Measurements from ENCODE around the gene TULP4. TPM values are rescaled to one million over a fixed set of nuclear protein-coding genes. Genes with fewer than 3 reads are reported as not detected.

The TULP4 gene
- total RNA-seq, 4 donors from 2014 or later, result 59.8 to 99.2 (median 88.6) TPM

DNA sequence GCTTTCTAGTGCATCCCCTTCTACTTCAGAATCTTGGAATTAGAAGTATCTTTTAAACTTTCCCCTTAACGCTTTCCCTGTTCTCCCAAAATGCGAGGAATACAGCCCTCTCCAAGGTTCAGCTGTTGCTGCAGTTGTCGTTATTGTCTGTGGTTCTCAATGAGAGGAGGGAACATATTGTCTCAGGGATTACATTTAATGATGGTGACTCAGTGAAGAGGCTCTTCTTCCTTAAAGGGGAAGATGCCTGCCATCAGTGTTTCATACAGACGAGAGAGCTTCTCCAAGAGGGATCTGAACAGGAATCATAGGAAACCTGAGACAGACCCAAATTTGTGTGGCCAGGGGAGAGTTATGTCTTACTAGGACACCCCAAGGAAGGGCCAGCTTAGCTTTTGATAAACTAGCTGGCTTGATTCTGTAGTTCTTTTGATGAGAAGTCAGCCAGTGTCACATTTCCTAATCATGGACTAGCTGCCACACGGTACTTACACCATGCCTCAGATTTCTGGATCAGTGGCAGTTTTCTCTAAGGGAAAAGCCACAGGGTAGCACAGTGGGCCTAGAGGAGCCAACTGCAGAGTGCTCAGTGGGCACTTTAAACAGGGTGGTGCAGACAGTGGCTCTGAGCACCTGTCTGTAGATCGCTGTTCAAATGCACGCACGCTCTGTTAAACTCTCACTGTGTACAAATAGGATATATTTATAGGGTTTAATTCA, 187.9 kb downstream of the TULP4 start:
- Histone ChIP-seq H3K27ac (peak overlapping the region; percentile 57 to 82 (median 74)), H3K4me3 (no peak overlapping the region), H3K36me3 (peaks cover 0 to 33% of the 10 kb centered on the region in 2 donors), H3K4me1 (peaks cover 0 to 13% of the 10 kb centered on the region in 2 donors), H3K9me3 (no peaks in the 10 kb centered on the region), H3K27me3 (no peaks in the 10 kb centered on the region)
- intact Hi-C loops (cut with DNase I; ENCODE audit: low total_unique reads) (no loop called here), in situ Hi-C loops (cut with MboI; ENCODE audit: low sequenced_read_pairs in 4 of 4) (loop anchor here in 3 of 4 donors (25.0 kb wide), 1 partner anchor 288 kb away; no protein-coding TSS in a partner anchor)
- DNase-seq (no peak), ATAC-seq (peak; percentile 97)
- TF ChIP-seq POLR2A (IDR thresholded peaks at IDR 0.05) (no peak), CTCF (IDR thresholded peaks at IDR 0.05 in 4 of 5, conservative IDR thresholded peaks at IDR 0.05 in 1 of 5) (no peak)

DNA sequence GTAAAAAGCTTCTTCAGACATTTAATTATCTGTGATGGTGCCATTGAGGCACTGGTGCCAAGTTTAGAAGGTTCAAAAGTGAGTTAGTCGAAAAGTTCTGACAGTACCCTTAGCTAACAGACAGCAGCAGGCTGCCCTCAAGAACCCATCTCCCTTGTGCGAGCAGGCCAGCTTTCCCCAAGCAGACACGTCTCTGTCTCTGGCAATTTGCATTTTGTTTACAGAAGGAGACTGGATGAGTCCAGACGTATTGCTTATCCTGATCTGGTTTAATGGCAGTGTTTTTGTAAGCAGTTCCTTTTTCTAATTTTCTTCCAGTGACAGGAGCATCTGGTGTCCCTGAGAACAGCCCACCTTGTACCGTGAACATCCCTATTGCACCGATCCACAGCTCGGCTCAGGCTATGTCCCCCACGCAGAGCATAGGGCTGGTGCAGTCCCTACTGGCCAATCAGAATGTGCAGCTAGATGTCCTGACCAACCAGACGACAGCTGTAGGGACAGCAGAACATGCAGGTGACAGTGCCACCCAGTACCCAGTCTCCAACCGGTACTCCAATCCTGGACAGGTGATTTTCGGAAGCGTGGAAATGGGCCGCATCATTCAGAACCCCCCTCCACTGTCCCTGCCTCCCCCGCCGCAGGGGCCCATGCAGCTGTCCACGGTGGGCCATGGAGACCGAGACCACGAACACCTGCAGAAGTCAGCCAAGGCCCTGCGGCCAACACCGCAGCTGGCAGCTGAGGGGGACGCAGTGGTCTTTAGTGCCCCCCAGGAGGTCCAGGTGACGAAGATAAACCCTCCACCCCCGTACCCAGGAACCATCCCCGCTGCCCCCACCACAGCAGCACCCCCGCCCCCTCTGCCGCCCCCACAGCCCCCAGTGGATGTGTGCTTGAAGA, 189.3 kb downstream of the TULP4 start:
- no peak overlapping the region for H3K4me3 ChIP-seq
- TF ChIP-seq CTCF (IDR thresholded peaks at IDR 0.05 in 4 of 5, conservative IDR thresholded peaks at IDR 0.05 in 1 of 5) (no peak), POLR2A (IDR thresholded peaks at IDR 0.05) (no peak)
- intact Hi-C loops (cut with DNase I; ENCODE audit: low total_unique reads), result no loop called here
- H3K9me3 ChIP-seq, result no peaks in the 10 kb centered on the region
- peaks cover 0 to 32% of the 10 kb centered on the region in 2 donors for H3K36me3 ChIP-seq
- H3K27me3 ChIP-seq, result no peaks in the 10 kb centered on the region
- DNase-seq, result no peak
- no peak for ATAC-seq
- in situ Hi-C loops (cut with MboI; ENCODE audit: low sequenced_read_pairs in 4 of 4), result loop anchor here in 3 of 4 donors (25.0 kb wide), 1 partner anchor 289 kb away; no protein-coding TSS in a partner anchor
- H3K4me1 ChIP-seq, result peaks cover 0 to 13% of the 10 kb centered on the region in 2 donors
- H3K27ac ChIP-seq, result no peak overlapping the region

GRCh38 chr6:158502263-158502950, 190.1 kb downstream of the TULP4 start:
- in situ Hi-C loops (cut with MboI; ENCODE audit: low sequenced_read_pairs in 4 of 4), result loop anchor here in 3 of 4 donors (25.0 kb wide), 1 partner anchor 290 kb away; no protein-coding TSS in a partner anchor
- no peak for DNase-seq
- Histone ChIP-seq H3K27ac (no peak overlapping the region), H3K36me3 (peaks cover 0 to 37% of the 10 kb centered on the region in 2 donors), H3K4me1 (peaks cover 0 to 13% of the 10 kb centered on the region in 2 donors), H3K9me3 (no peaks in the 10 kb centered on the region), H3K27me3 (no peaks in the 10 kb centered on the region), H3K4me3 (no peak overlapping the region)
- TF ChIP-seq POLR2A (IDR thresholded peaks at IDR 0.05), result no peak
- no peak for TF ChIP-seq CTCF (IDR thresholded peaks at IDR 0.05 in 4 of 5, conservative IDR thresholded peaks at IDR 0.05 in 1 of 5)
- ATAC-seq, result no peak
- intact Hi-C loops (cut with DNase I; ENCODE audit: low total_unique reads), result no loop called here

DNA sequence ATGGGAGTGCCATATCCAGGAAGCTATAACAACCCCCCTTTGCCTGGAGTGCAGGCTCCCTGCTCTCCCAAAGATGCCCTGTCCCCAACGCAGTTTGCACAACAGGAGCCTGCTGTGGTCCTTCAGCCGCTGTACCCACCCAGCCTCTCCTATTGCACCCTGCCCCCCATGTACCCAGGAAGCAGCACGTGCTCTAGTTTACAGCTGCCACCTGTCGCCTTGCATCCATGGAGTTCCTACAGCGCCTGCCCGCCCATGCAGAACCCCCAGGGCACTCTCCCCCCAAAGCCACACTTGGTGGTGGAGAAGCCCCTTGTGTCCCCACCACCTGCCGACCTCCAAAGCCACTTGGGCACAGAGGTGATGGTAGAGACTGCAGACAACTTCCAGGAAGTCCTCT, 191.0 kb downstream of the TULP4 start:
- in situ Hi-C loops (cut with MboI; ENCODE audit: low sequenced_read_pairs in 4 of 4), result loop anchor here in 3 of 4 donors (25.0 kb wide), 1 partner anchor 291 kb away; no protein-coding TSS in a partner anchor
- TF ChIP-seq CTCF (IDR thresholded peaks at IDR 0.05 in 4 of 5, conservative IDR thresholded peaks at IDR 0.05 in 1 of 5), result no peak
- H3K4me3 ChIP-seq, result no peak overlapping the region
- ATAC-seq, result no peak
- H3K27ac ChIP-seq, result no peak overlapping the region
- peaks cover 0 to 29% of the 10 kb centered on the region in 2 donors for H3K36me3 ChIP-seq
- intact Hi-C loops (cut with DNase I; ENCODE audit: low total_unique reads), result no loop called here
- H3K9me3 ChIP-seq, result no peaks in the 10 kb centered on the region
- DNase-seq, result no peak
- H3K4me1 ChIP-seq, result peaks cover 0 to 13% of the 10 kb centered on the region in 2 donors
- H3K27me3 ChIP-seq, result no peaks in the 10 kb centered on the region

All from gastrocnemius medialis (tissue), 4 donors.